ENCODE results near the gene SPTBN1. TPM values are rescaled to one million over a fixed set of nuclear protein-coding genes. Genes with fewer than 3 reads are reported as not detected.

Gene SPTBN1
- total and polyA plus RNA-seq, 9 of the 15 experiments (the other 6 are each of a cell fraction or from before 2014, with no cell fraction given), result 8.9 to 66.8 (median 31.4) TPM

DNA sequence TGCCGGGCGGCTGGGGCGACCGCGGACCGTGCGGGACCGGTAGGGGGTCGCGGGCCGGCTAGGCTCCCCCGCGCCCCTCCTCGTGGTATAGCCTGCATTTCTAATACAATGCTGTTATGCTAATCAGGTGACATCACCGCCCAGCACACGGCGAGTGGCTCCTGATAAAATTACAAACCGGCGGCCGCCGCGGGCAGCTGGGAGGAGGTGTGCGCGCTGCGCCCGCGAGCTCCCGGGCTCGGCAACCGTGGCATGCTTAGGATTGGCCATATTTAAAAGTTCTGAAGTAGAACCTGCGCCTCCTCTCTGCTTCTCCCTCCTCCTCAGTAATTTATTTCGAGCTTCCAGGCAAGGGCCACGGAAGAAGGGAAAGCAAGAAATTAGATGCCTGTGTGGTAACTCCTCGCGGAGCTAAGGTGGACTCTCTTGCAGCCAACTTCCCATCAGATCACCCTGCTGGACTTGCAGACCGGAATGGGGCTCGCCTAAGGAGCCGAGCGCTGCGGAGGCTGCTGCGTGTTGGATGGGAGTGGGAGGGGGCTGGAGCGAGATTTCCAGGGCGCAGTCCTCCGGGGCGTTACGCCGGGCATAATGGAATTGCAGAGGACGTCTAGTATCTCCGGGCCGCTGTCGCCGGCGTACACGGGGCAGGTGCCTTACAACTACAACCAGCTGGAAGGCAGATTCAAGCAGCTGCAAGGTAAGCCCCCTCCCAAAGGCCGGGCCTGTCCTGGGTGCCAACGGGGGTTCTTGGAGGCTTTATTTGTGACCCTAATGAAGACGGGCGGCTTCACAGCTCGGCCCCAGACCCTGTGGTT lies 102.3 kb downstream of the SPTBN1 start (continued):
- TF ChIP-seq FOXM1 (IDR thresholded peaks at IDR 0.05; ENCODE audit: low read depth) (no peak), FOXM1 (CRISPR knock-in tag; IDR thresholded peaks at IDR 0.05; ENCODE audit: low read depth) (no peak), EP400 (IDR thresholded peaks at IDR 0.05) (peak; percentile 45), CBX2 (IDR thresholded peaks at IDR 0.05; ENCODE audit: insufficient read depth, low read length, poor library complexity, severe bottlenecking) (no peak)
- TF ChIP-seq, protein P1, sequence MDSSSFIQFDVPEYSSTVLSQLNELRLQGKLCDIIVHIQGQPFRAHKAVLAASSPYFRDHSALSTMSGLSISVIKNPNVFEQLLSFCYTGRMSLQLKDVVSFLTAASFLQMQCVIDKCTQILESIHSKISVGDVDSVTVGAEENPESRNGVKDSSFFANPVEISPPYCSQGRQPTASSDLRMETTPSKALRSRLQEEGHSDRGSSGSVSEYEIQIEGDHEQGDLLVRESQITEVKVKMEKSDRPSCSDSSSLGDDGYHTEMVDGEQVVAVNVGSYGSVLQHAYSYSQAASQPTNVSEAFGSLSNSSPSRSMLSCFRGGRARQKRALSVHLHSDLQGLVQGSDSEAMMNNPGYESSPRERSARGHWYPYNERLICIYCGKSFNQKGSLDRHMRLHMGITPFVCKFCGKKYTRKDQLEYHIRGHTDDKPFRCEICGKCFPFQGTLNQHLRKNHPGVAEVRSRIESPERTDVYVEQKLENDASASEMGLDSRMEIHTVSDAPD (CRISPR knock-in tag; IDR thresholded peaks at IDR 0.05), result no peak
- TF ChIP-seq, protein P2, sequence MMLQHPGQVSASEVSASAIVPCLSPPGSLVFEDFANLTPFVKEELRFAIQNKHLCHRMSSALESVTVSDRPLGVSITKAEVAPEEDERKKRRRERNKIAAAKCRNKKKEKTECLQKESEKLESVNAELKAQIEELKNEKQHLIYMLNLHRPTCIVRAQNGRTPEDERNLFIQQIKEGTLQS (IDR thresholded peaks at IDR 0.05), result peak; percentile 84
- TF ChIP-seq, protein P2 (CRISPR knock-in tag; conservative IDR thresholded peaks at IDR 0.05), result no peak; the same call in 1 of the 2 replicates
- TF ChIP-seq, protein P3, sequence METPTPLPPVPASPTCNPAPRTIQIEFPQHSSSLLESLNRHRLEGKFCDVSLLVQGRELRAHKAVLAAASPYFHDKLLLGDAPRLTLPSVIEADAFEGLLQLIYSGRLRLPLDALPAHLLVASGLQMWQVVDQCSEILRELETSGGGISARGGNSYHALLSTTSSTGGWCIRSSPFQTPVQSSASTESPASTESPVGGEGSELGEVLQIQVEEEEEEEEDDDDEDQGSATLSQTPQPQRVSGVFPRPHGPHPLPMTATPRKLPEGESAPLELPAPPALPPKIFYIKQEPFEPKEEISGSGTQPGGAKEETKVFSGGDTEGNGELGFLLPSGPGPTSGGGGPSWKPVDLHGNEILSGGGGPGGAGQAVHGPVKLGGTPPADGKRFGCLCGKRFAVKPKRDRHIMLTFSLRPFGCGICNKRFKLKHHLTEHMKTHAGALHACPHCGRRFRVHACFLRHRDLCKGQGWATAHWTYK (CRISPR knock-in tag; IDR thresholded peaks at IDR 0.05), result no peak
- TF ChIP-seq, protein P4, sequence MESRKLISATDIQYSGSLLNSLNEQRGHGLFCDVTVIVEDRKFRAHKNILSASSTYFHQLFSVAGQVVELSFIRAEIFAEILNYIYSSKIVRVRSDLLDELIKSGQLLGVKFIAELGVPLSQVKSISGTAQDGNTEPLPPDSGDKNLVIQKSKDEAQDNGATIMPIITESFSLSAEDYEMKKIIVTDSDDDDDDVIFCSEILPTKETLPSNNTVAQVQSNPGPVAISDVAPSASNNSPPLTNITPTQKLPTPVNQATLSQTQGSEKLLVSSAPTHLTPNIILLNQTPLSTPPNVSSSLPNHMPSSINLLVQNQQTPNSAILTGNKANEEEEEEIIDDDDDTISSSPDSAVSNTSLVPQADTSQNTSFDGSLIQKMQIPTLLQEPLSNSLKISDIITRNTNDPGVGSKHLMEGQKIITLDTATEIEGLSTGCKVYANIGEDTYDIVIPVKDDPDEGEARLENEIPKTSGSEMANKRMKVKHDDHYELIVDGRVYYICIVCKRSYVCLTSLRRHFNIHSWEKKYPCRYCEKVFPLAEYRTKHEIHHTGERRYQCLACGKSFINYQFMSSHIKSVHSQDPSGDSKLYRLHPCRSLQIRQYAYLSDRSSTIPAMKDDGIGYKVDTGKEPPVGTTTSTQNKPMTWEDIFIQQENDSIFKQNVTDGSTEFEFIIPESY (CRISPR knock-in tag; IDR thresholded peaks at IDR 0.05), result 0 out of 2 replicates have a peak, but pooled peaks have one; percentile 30
- TF ChIP-seq, protein P5, sequence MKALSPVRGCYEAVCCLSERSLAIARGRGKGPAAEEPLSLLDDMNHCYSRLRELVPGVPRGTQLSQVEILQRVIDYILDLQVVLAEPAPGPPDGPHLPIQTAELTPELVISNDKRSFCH (CRISPR knock-in tag; IDR thresholded peaks at IDR 0.05), result no peak
- TF ChIP-seq, protein P5 (tag; IDR thresholded peaks at IDR 0.05), result no peak
- TF ChIP-seq, protein P6, sequence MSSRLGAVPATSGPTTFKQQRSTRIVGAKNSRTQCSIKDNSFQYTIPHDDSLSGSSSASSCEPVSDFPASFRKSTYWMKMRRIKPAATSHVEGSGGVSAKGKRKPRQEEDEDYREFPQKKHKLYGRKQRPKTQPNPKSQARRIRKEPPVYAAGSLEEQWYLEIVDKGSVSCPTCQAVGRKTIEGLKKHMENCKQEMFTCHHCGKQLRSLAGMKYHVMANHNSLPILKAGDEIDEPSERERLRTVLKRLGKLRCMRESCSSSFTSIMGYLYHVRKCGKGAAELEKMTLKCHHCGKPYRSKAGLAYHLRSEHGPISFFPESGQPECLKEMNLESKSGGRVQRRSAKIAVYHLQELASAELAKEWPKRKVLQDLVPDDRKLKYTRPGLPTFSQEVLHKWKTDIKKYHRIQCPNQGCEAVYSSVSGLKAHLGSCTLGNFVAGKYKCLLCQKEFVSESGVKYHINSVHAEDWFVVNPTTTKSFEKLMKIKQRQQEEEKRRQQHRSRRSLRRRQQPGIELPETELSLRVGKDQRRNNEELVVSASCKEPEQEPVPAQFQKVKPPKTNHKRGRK (tag; IDR thresholded peaks at IDR 0.05), result no peak

Measured in K562 (cell line).